ENCODE data around the gene THAP8.

- TF ChIP-seq POLR2AphosphoS5 (IDR thresholded peaks at IDR 0.05) = no peak
- TF ChIP-seq CTCF (IDR thresholded peaks at IDR 0.05) = no peak
- TF ChIP-seq POLR2A (IDR thresholded peaks at IDR 0.05) = no peak
Observed at GRCh38 chr19:36046443-36047050, 7.5 kb downstream of the THAP8 start.

Data from suprapubic skin (tissue), 4 donors.